Stomach (tissue), 9 donors: Measurements from ENCODE around the gene CYBB. TPM values are rescaled to one million over a fixed set of nuclear protein-coding genes. Genes with fewer than 3 reads are reported as not detected.

Source experiments
- DNase-seq, 2 donors: peaks; one replicate each; pipeline versions ENCODE4 v3.0.0 to v3.0.0-alpha.2; 2013 to 2019
- H3K27ac ChIP-seq, 5 donors: fragments of 200-600 bp in 4 of 5; sonication (generic) in 4 of 5; one replicate each; pipeline ENCODE4 v1.5.1; 2013 to 2019; ENCODE audit warnings: mild to moderate bottlenecking in 1 of 5, moderate library complexity in 1 of 5
- H3K27me3 ChIP-seq, 3 donors: fragments of 200-600 bp; sonication (generic); one replicate each; pipeline ENCODE4 v1.5.1; 2017 to 2019; ENCODE audit warnings: mixed run types in 1 of 3
- H3K36me3 ChIP-seq, 4 donors: fragments of 200-600 bp; sonication (generic); 1 replicate in 3 of 4; 2 replicates in 1 of 4; pipeline ENCODE4 v1.5.1; 2016 to 2019
- H3K4me1 ChIP-seq, 4 donors: fragments of 200-600 bp; sonication (generic); one replicate each; pipeline ENCODE4 v1.5.1; 2016 to 2019
- H3K4me3 ChIP-seq, 4 donors: fragments of 200-600 bp; sonication (generic) in 3 of 4; one replicate each; pipeline ENCODE4 v1.5.1; 2016 to 2019; ENCODE audit warnings: mild to moderate bottlenecking in 1 of 4
- H3K9me3 ChIP-seq, 4 donors: fragments of 200-600 bp; sonication (generic); one replicate each; pipeline ENCODE4 v1.5.1; 2016 to 2019
- CTCF ChIP-seq, 7 experiments: fragments of 450-650 bp in 4 of 7; fragments of 200-600 bp in 3 of 7; sonication (generic) in 3 of 7; IDR thresholded peaks; one replicate each; pipeline ENCODE4 v1.5.1; 2016 to 2019; ENCODE audit warnings: antibody characterized with exemption in 7 of 7, control low read depth in 2 of 7, mild to moderate bottlenecking in 1 of 7
- EP300 ChIP-seq: sonication (generic); formaldehyde crosslinking; IDR thresholded peaks from one replicate; pipeline ENCODE4 v1.6.1; 2017; ENCODE audit warnings: antibody characterized with exemption
- POLR2A ChIP-seq, 4 donors: fragments of 450-650 bp; IDR thresholded peaks; one replicate each; pipeline ENCODE4 v1.6.1; 2016; ENCODE audit warnings: antibody characterized with exemption in 4 of 4, control low read depth in 2 of 4, mild to moderate bottlenecking in 1 of 4, moderate library complexity in 1 of 4
- POLR2AphosphoS5 ChIP-seq, 3 donors: sonication (generic); formaldehyde crosslinking; IDR thresholded peaks; one replicate each; pipeline ENCODE4 v1.6.1; 2016; ENCODE audit warnings: antibody characterized with exemption in 3 of 3
- WGBS, 5 donors: extraction: QIAGEN DNeasy Blood & Tissue Kit in 3 of 5; methylation state at CpG; one replicate each; pipeline versions ENCODE4 v1.1.5 to v1.1.7; 2013 to 2018; 5-methylcytosine and 5-hydroxymethylcytosine counted together
- intact Hi-C: fragments of 100-400 bp; cut with DNase I; formaldehyde crosslinking; loops from one replicate; pipeline ENCODE4 v1.15.1; 2023; ENCODE audit warnings: low total_unique reads
- polyA plus RNA-seq, 3 donors: library from polyadenylated mRNA; stranded (reverse); fragments of 200-250 nt; gene quantifications; one replicate each; pipeline ENCODE4 v1.2.3, GENCODE V29; 2013
- total RNA-seq, 5 donors: library from RNA; depleted of rRNA; stranded (reverse); fragments of >200 nt; gene quantifications; one replicate each; pipeline versions ENCODE4 v1.1.0 to v1.2.3, GENCODE V29; 2014 to 2016
- donor health status: healthy with polysubstance abuse.
- donor health status: Bipolar disorder and iron deficiency.
- donor health status: healthy.

Gene CYBB
- total and polyA plus RNA-seq, 8 donors, result 0.58 to 24.4 (median 3.5) TPM

- Histone ChIP-seq H3K27me3 (no peaks in the 10 kb centered on the region), H3K27ac (no peak overlapping the region), H3K4me1 (peaks cover 0 to 8% (median 5%) of the 10 kb centered on the region in 4 donors), H3K4me3 (no peak overlapping the region), H3K36me3 (no peaks in the 10 kb centered on the region), H3K9me3 (no peaks in the 10 kb centered on the region)
- intact Hi-C loops, result loop anchor here (10.0 kb wide), 1 partner anchor 85 kb away; no protein-coding TSS in a partner anchor
- TF ChIP-seq POLR2AphosphoS5 (IDR thresholded peaks at IDR 0.05) (no peak), POLR2A (IDR thresholded peaks at IDR 0.05) (no peak), CTCF (IDR thresholded peaks at IDR 0.05) (no peak), EP300 (no peak)
- WGBS, 5 donors, result 23 to 57% (median 24%) methylated on average over 1 of the region's 1 CpG
- no peak for DNase-seq
Observed at GRCh38 chrX:37829721-37830120, 49.9 kb downstream of the CYBB start.

- Histone ChIP-seq H3K9me3 (no peaks in the 10 kb centered on the region), H3K36me3 (no peaks in the 10 kb centered on the region), H3K4me1 (peaks cover 0 to 2% (median 0%) of the 10 kb centered on the region in 4 donors), H3K4me3 (no peak overlapping the region), H3K27ac (no peak overlapping the region), H3K27me3 (no peaks in the 10 kb centered on the region)
- DNase-seq, result no peak
- whole genome bisulfite sequencing, 5 donors, result 42 to 78% (median 51%) methylated on average over 1 of the region's 1 CpG
- intact Hi-C loops, result no loop called here
- no peak for TF ChIP-seq POLR2A (IDR thresholded peaks at IDR 0.05)
- TF ChIP-seq POLR2AphosphoS5 (IDR thresholded peaks at IDR 0.05), result no peak
- TF ChIP-seq CTCF (IDR thresholded peaks at IDR 0.05), result no peak
- no peak for TF ChIP-seq EP300
Observed at GRCh38 chrX:37830371-37830770, 50.5 kb downstream of the CYBB start.

GRCh38 chrX:37834937-37835336 lies 55.1 kb downstream of the CYBB start:
- Histone ChIP-seq H3K36me3 (peaks cover 0 to 15% (median 11%) of the 10 kb centered on the region in 4 donors), H3K27me3 (no peaks in the 10 kb centered on the region), H3K4me3 (no peak overlapping the region), H3K9me3 (no peaks in the 10 kb centered on the region), H3K4me1 (no peaks in the 10 kb centered on the region), H3K27ac (no peak overlapping the region)
- 57 to 88% (median 70%) methylated on average over 4 of the region's 4 CpGs for WGBS, 5 donors
- TF ChIP-seq POLR2AphosphoS5 (IDR thresholded peaks at IDR 0.05), result no peak
- TF ChIP-seq POLR2A (IDR thresholded peaks at IDR 0.05), result no peak
- TF ChIP-seq CTCF (IDR thresholded peaks at IDR 0.05), result no peak
- no peak for TF ChIP-seq EP300
- intact Hi-C loops, result no loop called here
- DNase-seq, result no peak

GRCh38 chrX:37840931-37841330 lies 61.1 kb downstream of the CYBB start:
- no peaks in the 10 kb centered on the region for H3K9me3 ChIP-seq
- 57 to 94% (median 84%) methylated on average over 3 of the region's 3 CpGs for WGBS, 5 donors
- DNase-seq, result no peak
- H3K27me3 ChIP-seq, result no peaks in the 10 kb centered on the region
- H3K27ac ChIP-seq, result no peak overlapping the region
- peaks cover 0 to 3% (median 0%) of the 10 kb centered on the region in 4 donors for H3K4me1 ChIP-seq
- intact Hi-C loops, result no loop called here
- no peak overlapping the region for H3K4me3 ChIP-seq
- H3K36me3 ChIP-seq, result peaks cover 0 to 22% (median 15%) of the 10 kb centered on the region in 4 donors
- TF ChIP-seq POLR2AphosphoS5 (IDR thresholded peaks at IDR 0.05), result no peak
- no peak for TF ChIP-seq POLR2A (IDR thresholded peaks at IDR 0.05)
- TF ChIP-seq CTCF (IDR thresholded peaks at IDR 0.05), result no peak
- TF ChIP-seq EP300, result no peak
